NCI-H1105 (cell line): ENCODE measurements around the gene PTPA.
"Not testable (repeated sequence)": the region's sequence is repeated elsewhere in the genome, so short reads cannot be mapped to it uniquely, and the experiment has no call there.

Experiments used
- DNase-seq: peaks from one replicate; lab custom pipeline; 2025; lab: John Stamatoyannopoulos, UW

Gene PTPA

DNA sequence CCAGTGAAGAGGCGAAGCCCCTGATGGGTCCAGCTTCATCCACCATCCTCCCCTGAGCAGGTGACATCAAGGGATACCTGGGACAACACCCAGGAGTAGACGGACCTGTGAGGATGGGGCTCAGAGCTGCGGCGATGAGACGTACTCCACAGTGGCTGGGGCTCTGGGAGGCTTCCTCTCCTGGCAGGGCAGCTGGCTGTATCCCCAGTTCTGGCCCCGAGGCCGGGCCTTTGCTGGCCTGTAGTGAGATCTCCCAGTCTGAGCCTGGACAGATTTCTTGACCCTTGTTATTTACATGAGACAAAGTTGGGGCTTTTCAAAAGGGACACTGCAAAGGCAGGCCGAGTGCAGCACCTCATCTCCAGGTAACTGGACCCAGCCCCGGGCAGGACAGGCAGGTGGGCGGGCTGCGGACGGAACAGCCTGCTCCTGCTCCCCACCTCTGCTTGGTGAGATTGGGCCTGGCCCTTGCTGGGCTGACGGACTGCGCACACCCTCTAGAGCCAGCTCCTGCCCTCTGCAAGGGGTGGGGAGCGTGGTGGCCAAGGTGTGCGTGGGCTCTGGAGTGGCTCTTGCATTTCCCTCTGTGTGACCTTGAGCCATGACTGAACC is 43.8 kb downstream of the PTPA start:
- DNase-seq, result no peak

- DNase-seq, result no peak
Measured at GRCh38 chr9:129156163-129156562, 44.9 kb downstream of the PTPA start.

DNA sequence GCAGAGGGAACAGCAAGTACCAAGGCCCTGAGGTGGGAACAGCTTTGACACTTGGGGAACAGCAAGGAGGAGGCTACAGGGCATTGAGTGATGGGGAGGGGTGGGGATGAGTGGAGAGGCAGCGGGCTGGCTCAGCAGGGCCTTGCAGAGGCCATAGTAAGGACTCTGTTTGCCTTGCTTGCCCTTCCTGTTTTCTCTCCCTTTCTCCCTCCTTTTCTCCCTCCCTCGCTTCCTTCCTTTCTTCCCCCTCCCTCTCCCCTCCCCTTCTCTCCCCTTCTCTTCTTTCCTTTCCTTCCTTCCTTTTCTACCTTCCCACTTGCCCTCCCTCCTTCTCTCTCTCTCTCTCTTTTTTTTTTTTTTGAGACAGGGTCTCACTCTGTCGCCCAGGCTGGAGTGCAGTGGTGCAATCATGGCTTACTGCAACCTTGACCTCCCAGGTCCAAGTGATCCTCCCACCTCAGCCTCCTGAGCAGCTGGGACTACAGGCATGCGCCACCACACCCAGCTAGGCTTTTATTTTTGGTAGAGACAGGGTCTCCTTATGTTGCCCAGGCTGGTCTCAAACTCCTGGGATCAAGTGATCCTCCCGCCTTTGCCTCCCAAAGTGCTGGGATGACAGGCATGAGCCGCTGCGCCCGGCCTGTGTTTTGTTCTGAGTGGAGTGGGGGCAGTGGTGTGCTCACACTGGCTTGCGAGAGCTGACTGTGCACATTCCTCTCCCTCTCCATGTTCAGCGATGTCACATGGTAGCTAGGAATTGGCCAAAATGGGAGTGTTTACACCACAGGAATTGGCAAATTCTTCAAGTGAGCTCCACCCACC is 49.7 kb downstream of the PTPA start:
- no peak for DNase-seq

- DNase-seq, result no peak
Measured at GRCh38 chr9:129161534-129161837, 50.3 kb downstream of the PTPA start.

GRCh38 chr9:129162497-129163197 is 51.4 kb downstream of the PTPA start:
- DNase-seq, result no peak

- DNase-seq, result not testable (repeated sequence)
Measured at GRCh38 chr9:129163198-129163670, 52.0 kb downstream of the PTPA start.

- no peak for DNase-seq
Measured at GRCh38 chr9:129163753-129164152, 52.5 kb downstream of the PTPA start.

DNA sequence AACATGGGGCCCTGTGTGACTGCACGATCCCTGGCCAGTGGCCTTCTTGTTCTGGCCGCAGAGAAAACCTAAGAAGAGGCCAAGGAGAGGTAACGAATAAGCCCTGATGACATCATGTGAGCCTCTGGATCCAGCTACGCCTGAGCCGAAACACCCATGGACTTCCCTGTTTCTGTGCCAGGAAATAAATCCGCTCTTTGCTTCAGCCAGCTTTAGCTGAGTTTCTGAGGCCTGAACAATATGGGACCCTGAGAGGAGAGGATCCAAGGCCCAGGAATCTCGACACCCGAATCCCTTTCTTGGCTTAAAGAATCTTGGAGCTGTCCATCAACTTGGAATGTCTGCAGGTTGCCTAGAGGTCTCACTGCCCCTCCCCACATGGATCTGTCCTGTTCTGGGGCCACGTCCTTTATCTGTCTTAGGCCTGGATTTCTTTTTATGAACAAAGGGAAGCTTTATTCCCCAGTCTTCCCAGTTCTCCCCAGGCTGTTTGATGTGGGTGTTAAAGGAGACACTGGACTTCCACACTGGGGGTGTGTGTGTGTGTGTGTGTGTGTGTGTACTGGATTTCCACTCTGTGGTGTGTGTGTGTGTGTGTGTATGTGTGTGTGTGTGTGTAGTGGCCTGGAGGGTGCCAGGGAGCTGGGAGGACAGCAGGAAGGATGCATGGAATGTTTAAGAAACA is 53.2 kb downstream of the PTPA start:
- no peak for DNase-seq

DNA sequence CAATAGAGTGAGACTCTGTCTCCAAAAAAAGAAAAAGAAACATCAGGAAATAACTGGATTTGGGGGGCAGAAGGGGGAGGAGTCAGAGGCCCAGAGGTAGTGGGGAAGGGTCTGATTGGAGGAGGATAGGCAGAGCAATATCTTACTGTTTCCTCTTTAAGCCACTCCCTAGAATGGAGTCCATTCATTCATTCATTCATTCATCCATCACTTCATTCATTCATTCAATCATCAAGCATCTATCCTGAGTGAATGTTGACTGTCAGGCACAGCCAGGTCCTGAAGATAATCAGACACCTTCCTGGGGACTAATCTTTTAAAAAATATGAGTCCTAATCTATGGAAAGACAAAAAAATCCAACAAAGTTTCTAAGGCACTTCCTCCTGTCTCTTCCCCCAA is 54.0 kb downstream of the PTPA start:
- no peak for DNase-seq

DNA sequence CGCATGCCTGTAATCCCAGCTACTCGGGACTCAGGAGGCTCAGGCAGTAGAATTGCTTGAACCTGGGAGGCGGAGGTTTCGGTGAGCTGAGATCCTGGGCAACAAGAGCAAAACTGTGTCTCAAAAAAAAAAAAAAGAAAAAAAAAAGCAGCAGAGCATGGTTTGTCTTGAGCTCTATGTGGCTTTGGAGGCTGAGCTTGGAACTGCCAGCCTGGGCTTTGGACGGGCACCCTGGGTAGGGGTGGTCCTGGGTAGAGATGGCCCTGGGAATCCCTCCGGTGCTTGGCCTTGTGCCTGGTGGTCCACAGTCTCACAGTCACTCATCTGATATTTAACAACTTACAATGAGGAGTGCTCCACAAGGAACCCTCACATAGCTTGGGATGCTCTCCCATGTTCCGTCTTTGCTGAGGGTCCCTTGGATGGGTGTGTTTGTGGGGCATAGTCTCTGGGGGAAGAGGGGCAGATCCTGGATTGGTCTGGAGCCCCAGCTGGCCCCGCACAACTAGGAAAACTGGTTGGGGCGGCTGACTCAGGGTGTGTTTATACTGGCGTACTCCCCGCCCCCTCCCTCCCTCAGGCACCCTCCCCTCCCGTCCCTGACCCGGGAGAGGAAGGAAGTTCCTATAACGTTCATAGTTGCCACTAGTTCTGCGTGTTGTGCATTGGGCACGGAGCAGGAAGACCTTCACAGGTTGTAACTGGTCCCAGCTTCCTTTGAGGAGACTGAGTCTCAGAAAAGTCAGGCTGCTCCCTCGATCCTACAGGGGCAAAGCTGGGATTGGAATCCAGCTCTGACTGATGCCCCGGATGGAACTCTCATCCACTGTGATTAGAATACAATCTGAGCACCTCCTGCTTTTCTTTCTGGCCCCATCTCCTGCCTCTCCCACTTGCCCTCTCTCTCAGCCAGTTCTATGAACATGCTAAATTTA is 55.7 kb downstream of the PTPA start:
- peak; percentile 9 for DNase-seq

GRCh38 chr9:129170229-129170628 is 59.0 kb downstream of the PTPA start:
- DNase-seq, result no peak

- DNase-seq, result no peak
Measured at GRCh38 chr9:129171993-129172751, 61.0 kb downstream of the PTPA start.

- no peak for DNase-seq
Measured at GRCh38 chr9:129172816-129173215, 61.6 kb downstream of the PTPA start.

GRCh38 chr9:129173296-129174101 is 62.3 kb downstream of the PTPA start:
- no peak for DNase-seq

DNA sequence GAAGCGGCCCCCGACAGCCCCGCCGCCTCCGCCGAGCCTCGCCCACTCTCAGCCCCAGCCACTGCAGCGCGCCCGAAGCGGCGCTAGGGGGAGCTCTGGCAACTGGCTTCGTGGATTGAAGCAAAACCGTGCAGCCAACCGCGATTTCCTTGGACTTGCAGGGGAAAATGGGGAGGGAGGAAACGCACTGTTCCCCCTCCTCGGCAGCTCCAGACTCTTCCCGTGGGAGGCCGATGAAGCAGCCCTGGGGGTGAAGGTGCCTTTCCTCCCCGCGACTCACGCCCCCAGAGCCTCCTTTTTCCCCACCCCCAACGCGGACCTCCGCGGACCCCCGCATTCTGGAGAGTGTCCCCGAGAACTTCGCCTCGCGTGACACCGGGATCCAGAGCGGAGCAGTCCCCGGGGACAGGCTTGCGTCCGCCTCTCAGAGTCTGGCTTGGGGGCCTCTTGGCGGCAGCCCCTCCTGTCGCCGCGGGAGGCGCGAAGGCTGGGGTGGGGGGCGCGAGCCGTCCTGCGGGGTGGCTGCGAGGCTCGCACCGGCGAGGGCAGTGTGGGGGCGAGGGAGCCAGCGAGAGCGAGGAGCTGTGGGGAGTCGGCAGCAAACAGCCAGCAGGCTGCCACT is 63.0 kb downstream of the PTPA start:
- DNase-seq, result peak; percentile 55

- DNase-seq, result peak; percentile 24
Measured at GRCh38 chr9:129174724-129175514, 63.7 kb downstream of the PTPA start.

GRCh38 chr9:129175515-129175824 is 64.3 kb downstream of the PTPA start:
- DNase-seq, result no peak

DNA sequence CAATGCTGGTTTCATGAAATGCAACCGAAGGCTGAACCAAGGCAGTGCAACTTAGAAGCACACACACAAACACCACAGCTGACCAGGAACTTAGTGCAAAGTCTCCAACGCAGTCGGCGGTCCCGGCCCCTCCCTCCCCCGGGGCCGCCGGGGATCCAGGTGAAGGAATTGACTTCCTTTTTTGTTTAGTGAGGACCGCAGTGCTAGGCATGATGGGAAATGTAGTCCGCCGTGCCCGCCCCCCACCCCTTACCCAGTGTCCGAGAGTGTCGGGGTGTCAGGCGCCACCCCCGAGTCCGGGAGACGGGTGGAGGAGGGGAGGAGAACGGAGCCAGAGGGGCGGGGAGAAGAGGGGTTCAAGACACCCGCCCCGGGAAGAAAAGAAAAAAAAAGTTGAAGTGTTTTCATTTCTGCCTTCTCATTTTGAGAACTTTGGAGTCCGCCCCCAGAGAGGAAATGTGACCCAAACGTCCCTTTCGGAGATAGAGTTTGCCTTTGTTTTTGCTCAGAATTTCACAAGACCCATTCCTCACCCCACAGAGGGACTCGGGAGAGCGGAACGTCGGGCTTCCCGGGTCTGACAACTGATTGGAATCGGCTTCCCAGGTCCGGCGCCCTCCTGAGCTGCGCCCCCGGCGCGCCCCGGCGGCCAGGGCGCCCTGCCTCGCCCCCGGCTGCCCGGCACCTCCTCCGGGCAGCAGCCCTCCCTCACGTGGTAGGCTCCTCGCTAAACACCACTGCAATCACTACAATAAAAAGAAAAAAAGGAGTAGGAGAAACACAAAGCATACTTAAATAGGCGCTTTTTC is 64.8 kb downstream of the PTPA start:
- peak; percentile 56 for DNase-seq
